ENCODE measurements around the gene SNX5.

SNX5 gene

DNA sequence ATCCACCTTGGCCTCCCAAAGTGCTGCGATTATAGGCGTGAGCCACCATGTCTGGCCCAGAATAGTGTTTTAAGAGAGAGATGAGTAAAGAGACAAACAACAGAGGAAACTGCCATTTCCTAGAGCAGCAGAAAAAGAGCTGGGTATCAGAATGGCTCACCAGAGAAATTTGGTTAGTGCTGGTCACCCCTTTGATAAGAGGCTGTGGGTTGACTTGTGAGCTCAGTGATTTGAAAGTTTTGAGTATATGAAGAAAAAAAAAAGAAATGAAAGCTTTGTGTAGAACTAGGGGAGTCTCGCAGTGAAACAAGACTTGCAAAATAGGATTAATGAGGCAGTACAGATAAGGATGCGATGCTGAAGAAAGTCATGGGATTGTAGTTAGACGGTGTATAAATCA lies 29.9 kb upstream of the SNX5 start:
- no peak for DNase-seq

DNA sequence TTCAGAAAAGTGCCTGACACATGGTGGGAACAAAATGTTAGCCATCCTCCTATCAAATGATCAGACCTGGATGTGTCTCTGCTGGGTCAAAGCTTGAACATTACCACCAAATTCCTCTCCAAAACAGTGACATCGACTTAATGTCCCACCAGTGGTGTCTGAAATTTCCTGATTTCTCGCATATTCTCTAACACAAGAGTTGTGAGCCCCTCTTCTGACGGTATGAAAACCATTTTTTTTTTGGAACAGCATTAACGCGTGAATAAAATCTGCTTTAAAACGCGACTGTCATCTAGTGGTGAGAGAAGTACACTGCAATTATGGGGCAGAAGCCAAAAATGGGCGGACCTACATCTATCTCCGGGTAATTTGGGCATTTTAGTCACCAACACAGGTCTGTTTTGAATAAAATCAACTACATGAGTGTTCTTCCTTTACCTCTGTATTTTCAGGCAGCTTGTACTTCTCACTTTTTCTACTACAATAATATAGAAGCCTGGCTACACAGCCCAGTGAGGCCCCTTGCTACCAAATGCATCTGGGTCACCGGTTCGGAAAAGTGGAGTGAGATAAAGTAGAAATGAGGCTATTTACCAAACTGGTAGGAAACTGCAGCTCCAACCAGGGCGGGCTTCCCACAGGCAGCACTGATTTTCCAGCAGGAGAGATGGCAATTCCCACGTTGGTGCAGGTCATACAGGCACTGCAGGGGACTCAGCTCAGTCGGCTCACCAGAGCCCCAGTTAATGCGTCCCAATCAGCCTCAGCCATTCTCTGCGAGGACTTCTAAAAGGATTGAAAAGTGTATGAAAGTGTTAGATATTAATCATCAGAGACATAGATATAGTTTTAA lies 27.6 kb upstream of the SNX5 start:
- no peak for DNase-seq

DNA sequence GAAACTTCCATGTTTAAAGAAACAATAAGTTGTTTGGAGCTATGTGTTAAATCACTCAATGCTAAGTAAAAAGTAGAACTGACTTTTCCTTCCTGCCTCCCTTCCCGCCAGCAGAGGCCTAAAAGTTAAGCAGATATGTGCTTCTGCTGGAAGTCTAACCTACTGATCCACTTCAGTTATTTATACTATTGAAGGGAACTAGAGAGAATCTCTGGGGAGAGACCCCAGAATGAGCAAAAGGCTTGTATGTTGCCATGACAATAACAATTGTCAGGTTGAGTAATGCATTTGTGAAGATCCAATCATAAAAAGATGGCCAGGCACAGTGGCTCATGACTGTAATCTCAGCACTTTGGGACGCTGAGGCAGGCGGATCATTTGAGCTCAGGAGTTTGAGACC lies 25.0 kb upstream of the SNX5 start:
- DNase-seq, result no peak

DNA sequence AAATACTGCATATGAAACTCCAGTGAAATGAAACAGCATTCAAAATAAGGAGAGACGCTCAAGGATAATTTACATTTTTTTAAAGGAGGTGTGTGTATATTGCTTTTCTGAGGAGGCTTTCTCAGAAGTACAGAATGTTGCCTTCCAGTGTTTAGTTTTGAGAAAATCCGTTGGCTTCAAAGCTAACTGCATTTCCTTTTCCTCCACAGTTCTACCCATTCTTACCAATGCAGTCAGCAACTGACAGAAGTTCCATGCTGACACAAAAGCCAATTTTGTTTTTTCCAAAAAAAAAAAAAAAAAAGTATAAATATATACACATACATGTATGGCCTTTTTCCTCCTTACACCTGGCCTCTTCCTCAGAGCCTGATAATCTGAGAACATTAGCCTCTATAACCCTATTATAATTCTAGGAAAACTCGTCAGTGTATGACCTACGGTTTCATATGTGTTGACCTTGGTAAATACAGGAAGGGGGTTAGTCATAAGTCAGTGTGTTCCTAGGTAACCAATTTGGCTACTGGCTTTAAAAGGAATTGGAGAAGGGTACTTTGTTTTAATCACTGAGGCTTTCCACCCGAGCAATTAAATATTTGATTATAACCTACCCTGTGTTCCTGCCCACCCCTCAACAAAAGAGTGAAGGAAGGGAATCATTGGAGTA lies 24.4 kb upstream of the SNX5 start:
- DNase-seq, result no peak

DNA sequence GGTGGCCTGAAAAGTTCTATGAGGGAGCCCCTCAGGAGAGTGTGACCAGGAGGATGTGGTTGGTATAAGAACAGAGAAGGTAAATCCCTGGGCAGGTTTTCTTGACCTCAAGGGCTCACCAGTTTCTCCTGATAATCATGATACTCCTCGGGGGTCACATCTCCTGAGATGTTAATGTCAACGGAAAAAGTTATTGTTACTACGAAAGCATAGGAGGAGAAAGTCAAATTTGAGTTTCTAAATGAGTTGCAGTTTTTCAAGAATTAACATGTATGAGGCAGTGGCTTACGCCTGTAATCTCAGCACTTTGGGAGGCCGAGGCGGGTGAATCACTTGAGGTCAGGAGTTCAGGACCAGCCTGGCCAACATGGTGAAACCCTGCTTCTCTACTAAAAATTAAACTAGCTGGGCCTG lies 23.6 kb upstream of the SNX5 start:
- no peak for DNase-seq

DNA sequence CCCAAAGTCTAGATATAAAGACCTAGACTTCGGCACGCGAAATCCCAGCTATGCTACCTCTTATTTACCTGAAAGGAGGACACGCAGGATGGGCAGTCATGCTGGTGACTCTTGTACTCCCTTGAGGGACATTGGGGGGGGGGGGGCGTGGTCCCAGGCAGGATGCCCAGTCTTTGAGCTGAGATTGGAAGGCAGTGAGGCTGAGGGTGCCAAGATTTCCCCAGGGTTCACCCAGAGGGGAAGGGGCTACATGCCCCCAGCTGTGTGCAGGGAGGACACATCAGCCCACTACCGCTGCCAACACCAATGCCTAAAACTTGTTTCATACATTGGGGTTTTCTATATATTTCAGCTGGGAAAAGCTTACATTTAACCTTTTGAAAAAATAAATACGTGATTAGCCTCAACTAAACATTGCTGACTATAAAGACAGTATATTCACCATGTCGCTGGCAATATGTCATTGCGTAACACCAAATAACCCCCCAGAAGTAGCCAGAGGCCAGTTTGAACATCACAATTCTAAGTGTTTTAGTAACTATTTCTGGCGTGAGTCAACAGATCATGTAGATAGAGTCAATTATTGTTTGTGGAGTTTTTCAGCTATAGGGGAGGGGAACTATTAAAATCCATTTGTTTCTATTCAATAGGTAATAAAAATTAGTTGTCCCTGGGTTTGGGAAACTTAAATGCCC lies 21.8 kb upstream of the SNX5 start:
- DNase-seq, result no peak

DNA sequence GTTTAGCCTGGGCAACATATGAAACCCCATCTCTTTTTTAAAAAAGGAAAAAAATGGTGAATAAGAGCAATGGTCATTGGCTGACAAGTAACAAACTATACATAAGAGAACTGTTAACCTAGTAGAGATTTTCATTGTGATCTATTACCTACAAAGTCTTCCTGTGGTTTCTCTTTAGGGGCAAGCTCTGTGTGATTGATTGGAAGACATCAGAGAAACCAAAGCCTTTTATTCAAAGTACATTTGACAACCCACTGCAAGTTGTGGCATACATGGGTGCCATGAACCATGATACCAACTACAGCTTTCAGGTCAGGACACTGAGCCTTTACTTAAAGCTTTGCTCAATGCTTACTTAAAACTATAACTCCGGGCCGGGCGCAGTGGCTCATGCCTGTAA lies 19.4 kb upstream of the SNX5 start:
- no peak for DNase-seq

DNA sequence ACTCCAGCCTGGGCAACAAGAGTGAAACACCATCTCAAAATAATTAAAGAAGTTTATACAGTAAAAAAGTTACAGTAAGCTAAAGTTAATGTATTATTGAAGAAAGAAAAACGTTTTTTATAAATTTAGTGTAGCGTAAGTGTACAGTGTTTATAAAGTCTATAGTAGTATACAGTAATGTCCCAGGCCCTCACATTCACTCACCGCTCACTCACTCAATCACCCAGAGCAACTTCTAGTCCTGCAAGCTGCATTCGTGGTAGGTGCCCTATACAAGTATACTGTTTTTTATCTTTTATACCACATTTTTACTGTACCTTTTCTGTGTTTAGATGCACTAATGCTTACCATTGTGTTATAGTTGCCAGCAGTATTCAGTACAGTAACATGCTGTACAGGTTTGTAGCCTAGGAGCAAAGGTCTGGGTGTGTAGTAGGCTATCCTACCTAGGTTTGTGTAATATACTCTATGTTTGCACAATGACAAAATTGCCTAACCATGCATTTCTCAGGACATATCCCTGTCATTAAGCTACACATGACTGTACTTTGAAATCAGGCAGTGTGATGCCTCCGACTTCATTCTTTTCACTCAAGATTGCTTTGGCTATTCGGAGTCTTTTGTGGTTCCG lies 16.9 kb upstream of the SNX5 start:
- DNase-seq, result no peak

DNA sequence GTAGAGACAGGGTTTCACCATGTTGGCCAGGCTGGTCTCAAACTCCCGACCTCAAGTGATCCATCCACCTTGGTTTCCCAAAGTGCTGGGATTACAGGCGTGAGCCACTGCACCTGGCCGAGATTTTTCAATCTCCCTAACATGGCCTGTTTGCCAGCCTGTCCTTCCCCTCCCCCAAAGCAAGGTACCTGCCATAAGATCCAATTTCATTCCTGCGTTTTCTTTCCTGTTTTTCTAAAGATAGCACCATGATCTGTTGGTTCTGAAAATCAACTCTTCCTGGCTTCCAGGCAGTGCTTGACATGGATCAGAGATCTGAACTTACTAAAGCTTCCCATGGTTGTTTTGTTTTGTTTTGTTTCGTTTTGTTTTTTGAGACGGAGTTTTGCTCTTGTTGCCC lies 7.7 kb upstream of the SNX5 start:
- DNase-seq, result no peak

DNA sequence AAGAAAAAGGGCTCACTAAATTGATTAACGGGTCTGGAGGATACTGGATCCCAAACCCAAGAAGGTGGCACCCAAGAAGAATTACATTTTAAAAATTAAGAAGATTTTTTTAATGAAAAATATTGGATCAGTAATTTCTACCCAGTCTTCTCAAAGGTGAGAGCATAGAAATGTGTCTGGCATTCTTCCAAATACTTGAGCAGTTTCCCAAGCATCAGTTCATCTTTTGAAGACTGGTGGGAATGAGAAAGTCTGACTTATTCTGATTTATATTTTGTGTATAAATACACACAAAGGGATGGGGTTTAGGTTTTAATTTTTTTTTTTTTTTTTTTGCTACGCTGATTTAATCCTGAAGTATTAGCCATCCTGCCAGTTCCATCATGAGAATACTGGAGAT lies 3.5 kb upstream of the SNX5 start:
- DNase-seq, result no peak

DNA sequence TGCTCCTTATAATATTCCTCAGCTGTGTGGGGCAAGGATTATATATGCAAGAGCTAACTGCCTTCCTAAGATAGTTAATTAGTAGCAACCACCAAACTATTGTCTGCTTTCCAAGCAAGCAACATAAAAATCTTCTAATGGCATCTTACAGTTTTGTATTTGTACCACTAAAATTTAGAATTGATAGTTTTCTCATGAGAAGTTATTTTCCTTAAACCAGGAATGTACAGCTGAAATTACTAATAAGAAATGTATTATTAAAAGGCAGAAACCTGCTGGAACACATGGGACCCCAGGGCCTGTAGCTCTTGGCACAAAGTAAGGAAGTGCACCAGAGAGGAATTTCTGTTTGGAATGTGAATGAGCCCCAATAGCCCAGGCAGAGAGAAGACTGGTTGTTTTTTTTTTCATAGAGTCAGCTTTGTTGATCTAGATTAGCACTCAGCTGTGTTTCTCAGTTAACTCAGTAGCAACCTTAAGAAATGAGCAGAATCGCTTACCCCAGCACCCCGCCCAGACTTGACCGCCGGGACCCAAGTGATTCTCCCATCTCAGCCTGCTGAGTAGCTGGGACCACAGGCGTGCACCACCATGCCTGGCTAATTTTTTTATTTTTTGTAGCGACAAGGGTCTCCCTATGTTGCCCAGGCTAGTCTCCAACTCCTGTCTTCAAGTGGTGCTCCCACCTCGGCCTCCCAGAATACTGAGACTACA lies 2.9 kb upstream of the SNX5 start:
- DNase-seq, result no peak

DNA sequence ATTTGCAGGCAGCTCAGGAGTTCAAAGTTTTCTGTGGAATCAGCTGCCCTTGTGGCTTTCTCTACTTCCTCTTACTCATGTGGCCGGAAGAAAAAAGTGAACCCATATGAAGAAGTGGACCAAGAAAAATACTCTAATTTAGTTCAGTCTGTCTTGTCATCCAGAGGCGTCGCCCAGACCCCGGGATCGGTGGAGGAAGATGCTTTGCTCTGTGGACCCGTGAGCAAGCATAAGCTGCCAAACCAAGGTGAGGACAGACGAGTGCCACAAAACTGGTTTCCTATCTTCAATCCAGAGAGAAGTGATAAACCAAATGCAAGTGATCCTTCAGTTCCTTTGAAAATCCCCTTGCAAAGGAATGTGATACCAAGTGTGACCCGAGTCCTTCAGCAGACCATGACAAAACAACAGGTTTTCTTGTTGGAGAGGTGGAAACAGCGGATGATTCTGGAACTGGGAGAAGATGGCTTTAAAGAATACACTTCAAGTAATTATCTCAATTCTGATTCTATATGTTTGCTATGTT lies 1.4 kb upstream of the SNX5 start:
- no peak for DNase-seq

DNA sequence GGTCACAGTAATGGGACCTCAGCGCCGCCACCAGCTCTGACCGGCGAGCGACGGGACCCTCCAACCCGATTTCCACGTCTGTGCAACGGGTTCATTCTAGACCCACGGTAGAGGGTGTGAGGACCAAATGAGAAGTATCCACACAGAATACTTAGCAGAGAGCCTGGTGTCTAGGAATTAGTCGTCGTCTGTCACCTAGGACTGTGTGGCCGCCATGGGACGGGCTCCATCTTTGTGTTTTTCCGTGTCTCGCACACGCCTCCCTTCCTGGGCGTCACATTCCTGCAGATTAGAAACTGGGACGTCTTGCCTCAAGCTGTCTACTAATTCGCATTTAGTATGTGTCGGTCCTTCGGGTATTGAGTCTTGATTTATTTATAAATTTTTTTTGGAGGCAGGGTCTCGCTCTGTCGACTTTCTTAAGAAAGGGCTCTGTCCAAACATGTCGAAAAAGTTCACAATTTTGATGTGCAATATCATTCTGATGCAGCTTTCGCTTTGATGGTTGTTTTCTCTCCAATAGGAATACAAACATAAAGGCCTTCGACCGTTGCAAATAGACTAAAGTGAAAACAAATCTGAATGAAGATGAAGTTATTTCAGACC lies 787 bp upstream of the SNX5 start:
- peak; percentile 90 for DNase-seq

DNA sequence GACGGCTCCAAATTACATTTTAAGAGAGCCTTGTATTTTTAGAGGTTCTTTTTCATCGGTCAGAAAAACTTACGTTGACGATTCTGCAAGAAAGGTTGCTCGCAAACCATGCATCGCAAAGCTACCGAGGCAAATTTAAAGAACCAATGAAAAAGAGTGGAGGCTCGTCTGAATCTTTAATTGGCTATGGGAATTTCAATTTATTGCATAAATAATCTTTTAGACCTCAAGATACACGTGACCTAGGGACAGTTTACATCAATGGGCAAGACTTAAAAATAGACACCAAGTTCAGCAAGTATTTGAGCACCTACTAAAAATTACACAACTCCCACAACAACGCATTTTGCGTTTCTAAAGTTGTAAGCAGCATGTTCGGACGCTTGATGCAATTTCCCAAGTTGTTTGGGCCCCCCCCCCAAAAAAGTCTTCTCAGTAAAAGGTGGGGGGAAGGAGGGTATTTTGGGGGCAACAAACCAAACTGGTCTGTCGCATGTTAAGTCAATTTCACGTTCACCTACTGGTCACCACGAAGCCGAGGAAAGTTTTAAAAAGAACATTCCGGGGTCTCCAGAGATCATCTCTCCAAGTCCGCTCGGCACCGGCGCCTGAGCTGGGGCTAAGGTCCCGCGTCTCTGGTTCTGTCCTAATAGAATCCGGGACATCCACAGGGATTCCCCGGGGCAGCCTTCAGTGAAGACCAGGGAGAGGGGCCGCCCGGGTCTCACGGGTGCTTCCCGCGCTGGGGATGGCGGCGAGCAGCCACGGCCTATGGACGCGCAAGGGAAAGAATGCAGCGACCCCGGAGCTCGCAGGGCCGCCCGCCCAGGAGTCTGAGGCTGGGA lies 851 bp downstream of the SNX5 start:
- DNase-seq, result peak; percentile 89

DNA sequence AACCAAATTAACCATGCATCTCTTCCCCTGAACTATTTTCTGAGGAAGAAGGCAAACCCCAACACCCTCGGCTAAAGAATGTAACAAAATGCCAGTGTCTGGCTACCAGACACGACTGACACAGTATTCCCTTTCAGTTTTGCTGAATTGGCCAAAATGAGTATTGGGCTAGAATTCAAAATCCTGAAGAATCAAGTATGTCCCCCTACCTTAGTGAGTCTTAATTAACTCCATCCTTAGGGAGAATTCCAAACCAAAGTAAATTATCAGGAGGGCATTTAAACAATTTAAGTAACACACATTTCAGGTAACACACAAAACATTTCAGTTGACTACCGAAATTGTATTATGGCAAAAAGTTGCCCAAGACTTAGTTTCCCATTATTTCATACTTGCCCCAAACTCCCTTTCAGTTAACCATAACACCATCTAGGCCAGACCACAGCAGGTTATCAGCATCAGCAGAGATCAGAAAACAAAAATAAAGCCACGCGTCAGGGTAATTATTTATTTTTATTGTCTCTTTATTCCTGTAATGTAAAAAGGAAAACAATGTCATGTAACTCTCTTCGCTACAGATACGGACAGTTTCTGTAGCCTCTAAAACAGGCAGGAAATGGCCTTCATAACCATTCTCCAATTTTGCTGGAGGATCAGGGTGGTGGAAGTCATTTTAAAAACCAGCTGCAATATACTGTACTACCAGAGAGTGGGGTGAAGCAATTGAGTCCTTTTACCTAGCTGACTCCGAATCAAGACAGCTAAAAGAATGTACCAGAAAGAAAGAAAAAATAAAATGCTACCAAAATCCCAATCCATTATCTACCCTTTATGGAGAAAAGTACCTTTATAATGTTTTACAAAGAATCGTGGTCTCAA lies 1.9 kb downstream of the SNX5 start:
- no peak for DNase-seq

DNA sequence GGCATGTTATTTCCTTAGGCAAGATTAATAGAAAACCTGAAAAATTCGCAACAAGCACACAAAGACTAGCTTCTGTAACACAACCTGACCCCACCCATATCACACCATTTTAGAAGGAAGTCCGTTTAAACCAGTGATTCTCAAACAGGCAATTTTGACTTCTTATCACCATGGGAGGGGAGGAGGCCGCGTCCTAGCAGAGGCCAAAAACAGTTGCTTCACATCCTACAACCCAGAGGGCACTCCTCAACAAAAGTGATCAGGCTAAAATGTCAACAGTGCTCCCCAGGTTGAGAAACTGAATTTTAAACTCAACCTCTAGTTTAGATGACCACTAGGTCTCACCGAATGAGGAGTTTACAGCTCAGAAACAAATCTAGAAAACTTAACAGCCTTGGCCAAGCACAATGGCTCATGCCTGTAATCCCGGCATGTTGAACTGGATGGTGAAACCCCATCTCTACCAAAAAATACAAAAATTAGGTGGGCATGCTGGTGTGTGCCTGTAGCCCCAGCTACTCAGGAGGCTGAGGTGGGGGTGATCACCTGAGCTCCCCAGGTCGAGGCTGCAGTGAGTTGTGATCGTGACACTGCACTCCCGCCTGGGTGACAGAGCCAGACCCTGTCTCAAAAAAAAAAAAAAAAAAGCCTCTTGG lies 3.4 kb downstream of the SNX5 start:
- DNase-seq, result no peak

DNA sequence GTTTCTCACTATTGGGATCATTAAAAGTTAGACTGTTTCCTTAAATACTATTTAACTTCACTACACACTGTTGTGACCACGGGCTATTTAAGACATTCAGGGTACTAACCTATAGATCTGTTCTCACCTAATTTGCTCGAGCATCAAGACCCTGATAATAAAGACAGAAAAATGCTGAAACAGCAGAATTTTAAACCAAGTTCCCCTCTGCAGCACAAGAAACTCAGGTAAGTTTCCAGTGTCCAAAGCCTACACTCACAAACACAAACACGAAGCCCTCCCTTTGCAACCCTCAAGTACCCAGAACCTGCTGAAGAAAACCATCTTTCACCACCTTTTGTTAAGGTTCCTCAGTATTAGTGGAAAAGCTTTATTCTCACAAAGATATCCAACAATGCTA lies 4.0 kb downstream of the SNX5 start:
- no peak for DNase-seq

DNA sequence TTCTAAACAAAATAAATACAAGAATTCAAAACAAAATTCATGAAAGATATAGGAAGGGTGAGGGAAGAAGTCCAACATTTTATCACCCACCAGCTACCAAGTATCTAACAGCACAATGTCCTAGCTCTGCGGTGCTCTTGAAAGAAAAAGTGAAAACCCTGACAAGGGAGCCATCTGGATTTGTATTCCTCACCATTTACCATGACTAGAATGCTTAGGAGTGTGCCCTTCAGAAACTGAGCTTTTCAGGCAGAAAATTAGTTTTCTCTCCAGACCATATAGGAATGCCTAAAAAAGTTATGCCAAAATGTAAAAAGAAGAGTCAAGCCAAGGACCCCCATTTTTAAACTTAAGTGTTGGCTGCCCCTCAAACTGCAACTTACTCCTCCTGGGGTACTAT lies 4.5 kb downstream of the SNX5 start:
- no peak for DNase-seq
